VCaP (cell line): Measurements from ENCODE around the gene PIGL.

Source experiments
- H3K27ac ChIP-seq: fragments of 450-650 bp; 2 replicates; pipeline ENCODE4 v1.5.1; 2017
- CTCF ChIP-seq: fragments of 450-650 bp; conservative IDR thresholded peaks from 2 replicates; pipeline ENCODE4 v1.5.1; 2017; ENCODE audit warnings: mild to moderate bottlenecking, moderate library complexity

The PIGL gene

GRCh38 chr17:16358394-16358793 is 141.4 kb downstream of the PIGL start:
- H3K27ac ChIP-seq: no peak overlapping the region
- no peak for TF ChIP-seq CTCF

- H3K27ac ChIP-seq: no peak overlapping the region
- no peak for TF ChIP-seq CTCF
These were observed 144.9 kb downstream of the PIGL start for GRCh38 chr17:16361874-16362273.

- peak; percentile 92 for TF ChIP-seq CTCF
- no peak overlapping the region for H3K27ac ChIP-seq
These were observed 146.9 kb downstream of the PIGL start for GRCh38 chr17:16363749-16364536.

- TF ChIP-seq CTCF: no peak
These were observed 147.6 kb downstream of the PIGL start for GRCh38 chr17:16364625-16365024.

GRCh38 chr17:16371742-16372141 is 154.7 kb downstream of the PIGL start:
- TF ChIP-seq CTCF: no peak
- no peak overlapping the region for H3K27ac ChIP-seq

More at GRCh38 chr17:16364625-16365024, 147.6 kb downstream of the PIGL start:
- H3K27ac ChIP-seq: no peak overlapping the region

- TF ChIP-seq CTCF: no peak
- H3K27ac ChIP-seq: no peak overlapping the region
These were observed 157.3 kb downstream of the PIGL start for GRCh38 chr17:16374146-16374938.
